Breast epithelium (tissue), 4 donors: ENCODE measurements around the gene BTBD10. TPM values are rescaled to one million over a fixed set of nuclear protein-coding genes. Genes with fewer than 3 reads are reported as not detected.

Source experiments
- DNase-seq, 2 donors: peaks; one replicate each; pipeline ENCODE4 v3.0.0-alpha.2; 2019; ENCODE audit warnings: low spot score in 2 of 2
- H3K27ac ChIP-seq, 2 donors: fragments of 200-600 bp; sonication (generic) in 1 of 2; one replicate each; pipeline ENCODE4 v1.5.1; 2016 to 2019; ENCODE audit warnings: mild to moderate bottlenecking in 1 of 2
- H3K27me3 ChIP-seq, 2 donors: fragments of 200-600 bp; sonication (generic) in 1 of 2; one replicate each; pipeline versions ENCODE4 v1.5.1 to v1.6.0; 2017 to 2019; ENCODE audit warnings: control low read depth in 1 of 2, mild to moderate bottlenecking in 1 of 2
- H3K36me3 ChIP-seq: fragments of 200-600 bp; one replicate; pipeline ENCODE4 v1.5.1; 2019
- H3K4me1 ChIP-seq, 2 donors: fragments of 200-600 bp; sonication (generic); one replicate each; pipeline ENCODE4 v1.5.1; 2016 to 2019; ENCODE audit warnings: control low read depth in 1 of 2
- H3K4me3 ChIP-seq, 3 donors: fragments of 200-600 bp; sonication (generic); 1 replicate in 2 of 3; 2 replicates in 1 of 3; pipeline ENCODE4 v1.5.1; 2016 to 2019; ENCODE audit warnings: mild to moderate bottlenecking in 3 of 3, moderate library complexity in 2 of 3
- H3K9me3 ChIP-seq, 2 donors: fragments of 200-600 bp; sonication (generic) in 1 of 2; one replicate each; pipeline ENCODE4 v1.5.1; 2016 to 2019; ENCODE audit warnings: control low read depth in 1 of 2
- CTCF ChIP-seq, 3 donors: fragments of 450-650 bp; IDR thresholded peaks; one replicate each; pipeline ENCODE4 v1.5.1; 2016 to 2017; ENCODE audit warnings: antibody characterized with exemption in 3 of 3, mild to moderate bottlenecking in 3 of 3, moderate library complexity in 3 of 3
- POLR2A ChIP-seq: fragments of 450-650 bp; IDR thresholded peaks from one replicate; pipeline ENCODE4 v1.6.1; 2016; ENCODE audit warnings: antibody characterized with exemption, mild to moderate bottlenecking, moderate library complexity
- POLR2AphosphoS5 ChIP-seq, 3 donors: sonication (generic); formaldehyde crosslinking; IDR thresholded peaks; one replicate each; pipeline ENCODE4 v1.6.1; 2017; ENCODE audit warnings: antibody characterized with exemption in 3 of 3
- intact Hi-C: fragments of 100-400 bp; cut with DNase I; formaldehyde crosslinking; loops from one replicate; pipeline ENCODE4 v1.15.1; 2023; ENCODE audit warnings: low total_unique reads
- total RNA-seq, 3 donors: library from RNA; depleted of rRNA; stranded (reverse); fragments of >200 nt; gene quantifications; one replicate each; pipeline ENCODE4 v1.1.0, GENCODE V29; 2016

Gene BTBD10
- total RNA-seq, result 10 to 100 TPM; 29.3 to 40.4 (median 32.1) TPM

GRCh38 chr11:13462901-13463778, at the start of gene BTBD10:
Gene BTBD10, minus strand, starts transcription at chr11:13463222. Its CDS starts 18,098 bp downstream, at chr11:13445124.
- no peaks in the 10 kb centered on the region for H3K27me3 ChIP-seq
- TF ChIP-seq CTCF (IDR thresholded peaks at IDR 0.05) (no peak), POLR2AphosphoS5 (IDR thresholded peaks at IDR 0.05) (peak; percentile 49 to 89 (median 73)), POLR2A (peak; percentile 82)
- intact Hi-C loops, result loop anchor here (5.0 kb wide), 1 partner anchor 1166 kb away; no protein-coding TSS in a partner anchor
- H3K27ac ChIP-seq, result peak within 1 kb of the TSS; percentile 93 to 94
- peak within 1 kb of the TSS; percentile 87 to 91 (median 88) for H3K4me3 ChIP-seq
- H3K9me3 ChIP-seq, result no peaks in the 10 kb centered on the region
- H3K36me3 ChIP-seq, result no peaks in the 10 kb centered on the region
- DNase-seq, result peak; percentile 86 to 91
- H3K4me1 ChIP-seq, result peaks cover 0 to 5% of the 10 kb centered on the region in 2 donors

GRCh38 chr11:13503393-13503792, 40.4 kb upstream of the BTBD10 start:
- no peak for TF ChIP-seq POLR2A
- TF ChIP-seq CTCF (IDR thresholded peaks at IDR 0.05), result no peak
- no peak for TF ChIP-seq POLR2AphosphoS5 (IDR thresholded peaks at IDR 0.05)
- Histone ChIP-seq H3K4me3 (no peak overlapping the region), H3K4me1 (no peaks in the 10 kb centered on the region), H3K9me3 (no peaks in the 10 kb centered on the region), H3K27me3 (no peaks in the 10 kb centered on the region), H3K36me3 (no peaks in the 10 kb centered on the region), H3K27ac (no peak overlapping the region)
- DNase-seq, result no peak
- intact Hi-C loops, result no loop called here

- no peaks in the 10 kb centered on the region for H3K4me1 ChIP-seq
Measured at GRCh38 chr11:13502492-13502891, 39.5 kb upstream of the BTBD10 start.

GRCh38 chr11:13495929-13496328, 32.9 kb upstream of the BTBD10 start, which contains the start of gene PTH:
Gene PTH, minus strand, starts transcription at chr11:13495997. Its CDS starts 3,142 bp downstream, at chr11:13492855.
- H3K9me3 ChIP-seq, result no peaks in the 10 kb centered on the region
- no peak within 1 kb of the TSS for H3K27ac ChIP-seq
- no peak within 1 kb of the TSS for H3K4me3 ChIP-seq
- no peaks in the 10 kb centered on the region for H3K36me3 ChIP-seq
- no peaks in the 10 kb centered on the region for H3K4me1 ChIP-seq
- TF ChIP-seq POLR2AphosphoS5 (IDR thresholded peaks at IDR 0.05) (no peak), POLR2A (no peak), CTCF (IDR thresholded peaks at IDR 0.05) (no peak)
- intact Hi-C loops, result no loop called here
- DNase-seq, result no peak
- no peaks in the 10 kb centered on the region for H3K27me3 ChIP-seq

More at GRCh38 chr11:13502492-13502891, 39.5 kb upstream of the BTBD10 start:
- TF ChIP-seq POLR2AphosphoS5 (IDR thresholded peaks at IDR 0.05), result no peak
- TF ChIP-seq POLR2A, result no peak
- no peak for TF ChIP-seq CTCF (IDR thresholded peaks at IDR 0.05)
- no peak overlapping the region for H3K4me3 ChIP-seq
- no peaks in the 10 kb centered on the region for H3K9me3 ChIP-seq
- no peaks in the 10 kb centered on the region for H3K27me3 ChIP-seq
- no peaks in the 10 kb centered on the region for H3K36me3 ChIP-seq
- H3K27ac ChIP-seq, result no peak overlapping the region
- no peak for DNase-seq
- intact Hi-C loops, result no loop called here

- H3K4me1 ChIP-seq, result no peaks in the 10 kb centered on the region
- H3K36me3 ChIP-seq, result no peaks in the 10 kb centered on the region
- intact Hi-C loops, result no loop called here
- H3K4me3 ChIP-seq, result no peak overlapping the region
- H3K27me3 ChIP-seq, result no peaks in the 10 kb centered on the region
- no peak for DNase-seq
- no peaks in the 10 kb centered on the region for H3K9me3 ChIP-seq
- no peak overlapping the region for H3K27ac ChIP-seq
- TF ChIP-seq CTCF (IDR thresholded peaks at IDR 0.05) (no peak), POLR2A (no peak), POLR2AphosphoS5 (IDR thresholded peaks at IDR 0.05) (no peak)
Measured at GRCh38 chr11:13494051-13494450, 31.0 kb upstream of the BTBD10 start.
